Esophagus muscularis mucosa (tissue), 4 donors: ENCODE measurements around the gene NUBPL.

Experiments used
- EP300 ChIP-seq: sonication (generic); formaldehyde crosslinking; IDR thresholded peaks from one replicate; pipeline ENCODE4 v1.6.1; 2017; ENCODE audit warnings: antibody characterized with exemption
- POLR2A ChIP-seq: fragments of 450-650 bp; IDR thresholded peaks from one replicate; pipeline ENCODE4 v1.6.1; 2017; ENCODE audit warnings: antibody characterized with exemption, moderate library complexity, mild to moderate bottlenecking, low read depth
- TF ChIP-seq, protein P1 (sequence below), 3 experiments: fragments of 200-600 bp in 2 of 3; fragments of 450-650 bp in 1 of 3; sonication (generic) in 2 of 3; IDR thresholded peaks; one replicate each; pipeline ENCODE4 v1.5.1; 2017 to 2019; ENCODE audit warnings: antibody characterized with exemption in 3 of 3, mild to moderate bottlenecking in 2 of 3, moderate library complexity in 1 of 3

DNA sequence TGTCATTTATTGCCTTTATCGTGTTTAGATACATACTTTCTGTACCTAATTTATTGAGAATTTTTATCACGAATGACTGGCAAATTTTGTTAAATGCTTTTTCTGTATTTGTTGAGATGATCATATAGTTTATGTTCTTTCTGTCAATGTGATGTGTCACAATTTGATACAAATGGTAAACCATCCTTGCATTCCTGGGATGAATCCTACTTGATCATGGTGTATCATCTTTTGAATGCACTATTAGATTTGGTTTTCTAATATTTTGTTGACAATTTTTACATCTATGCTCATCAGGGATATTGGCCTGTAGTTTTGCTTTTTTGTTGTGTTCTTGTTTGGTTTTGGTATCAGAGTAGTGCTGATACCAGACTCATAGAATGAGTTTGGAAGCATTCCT, 185.1 kb downstream of the NUBPL start:
- no peak for TF ChIP-seq EP300
- no peak for TF ChIP-seq POLR2A
- TF ChIP-seq, protein P1, sequence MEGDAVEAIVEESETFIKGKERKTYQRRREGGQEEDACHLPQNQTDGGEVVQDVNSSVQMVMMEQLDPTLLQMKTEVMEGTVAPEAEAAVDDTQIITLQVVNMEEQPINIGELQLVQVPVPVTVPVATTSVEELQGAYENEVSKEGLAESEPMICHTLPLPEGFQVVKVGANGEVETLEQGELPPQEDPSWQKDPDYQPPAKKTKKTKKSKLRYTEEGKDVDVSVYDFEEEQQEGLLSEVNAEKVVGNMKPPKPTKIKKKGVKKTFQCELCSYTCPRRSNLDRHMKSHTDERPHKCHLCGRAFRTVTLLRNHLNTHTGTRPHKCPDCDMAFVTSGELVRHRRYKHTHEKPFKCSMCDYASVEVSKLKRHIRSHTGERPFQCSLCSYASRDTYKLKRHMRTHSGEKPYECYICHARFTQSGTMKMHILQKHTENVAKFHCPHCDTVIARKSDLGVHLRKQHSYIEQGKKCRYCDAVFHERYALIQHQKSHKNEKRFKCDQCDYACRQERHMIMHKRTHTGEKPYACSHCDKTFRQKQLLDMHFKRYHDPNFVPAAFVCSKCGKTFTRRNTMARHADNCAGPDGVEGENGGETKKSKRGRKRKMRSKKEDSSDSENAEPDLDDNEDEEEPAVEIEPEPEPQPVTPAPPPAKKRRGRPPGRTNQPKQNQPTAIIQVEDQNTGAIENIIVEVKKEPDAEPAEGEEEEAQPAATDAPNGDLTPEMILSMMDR (IDR thresholded peaks at IDR 0.05), result no peak
